ENCODE results near the gene LMAN2. TPM values are rescaled to one million over a fixed set of nuclear protein-coding genes. Genes with fewer than 3 reads are reported as not detected.

Gene LMAN2
- total RNA-seq, 2 donors from 2014 or later: 96.7 to 108 TPM

- Mint-ChIP-seq H3K27ac (peak overlapping the region in 1 of 2 donors; percentile 84), H3K36me3 (no peaks in the 10 kb centered on the region), H3K9me3 (no peaks in the 10 kb centered on the region)
- ATAC-seq (no peak), DNase-seq (ENCODE audit: low spot score in 2 of 2) (no peak)
Observed at GRCh38 chr5:177328545-177329231, 22.8 kb downstream of the LMAN2 start.

- peak overlapping the region; percentile 82 to 84 for H3K27ac Mint-ChIP-seq
- peak; percentile 88 to 90 for ATAC-seq
Observed at GRCh38 chr5:177327539-177328522, 23.6 kb downstream of the LMAN2 start.

GRCh38 chr5:177325868-177326381 lies 25.5 kb downstream of the LMAN2 start:
- Mint-ChIP-seq H3K27ac (peak overlapping the region in 1 of 2 donors; percentile 12), H3K9me3 (no peaks in the 10 kb centered on the region)
- no peak for ATAC-seq

More at GRCh38 chr5:177327539-177328522, 23.6 kb downstream of the LMAN2 start:
- no peak for DNase-seq (ENCODE audit: low spot score in 2 of 2)
- Mint-ChIP-seq H3K9me3 (no peaks in the 10 kb centered on the region), H3K36me3 (no peaks in the 10 kb centered on the region)

GRCh38 chr5:177320879-177321278 lies 30.6 kb downstream of the LMAN2 start:
- H3K27ac Mint-ChIP-seq: no peak overlapping the region
- H3K36me3 Mint-ChIP-seq: no peaks in the 10 kb centered on the region
- H3K9me3 Mint-ChIP-seq: no peaks in the 10 kb centered on the region

More at GRCh38 chr5:177325868-177326381, 25.5 kb downstream of the LMAN2 start:
- no peak for DNase-seq (ENCODE audit: low spot score in 2 of 2)
- no peaks in the 10 kb centered on the region for H3K36me3 Mint-ChIP-seq

GRCh38 chr5:177319913-177320588 lies 31.4 kb downstream of the LMAN2 start:
- no peaks in the 10 kb centered on the region for H3K36me3 Mint-ChIP-seq
- H3K27ac Mint-ChIP-seq: no peak overlapping the region
- DNase-seq (ENCODE audit: low spot score in 2 of 2): no peak
- peak in 1 of 2 donors; percentile 81 for ATAC-seq
- no peaks in the 10 kb centered on the region for H3K9me3 Mint-ChIP-seq

More at GRCh38 chr5:177320879-177321278, 30.6 kb downstream of the LMAN2 start:
- no peak for ATAC-seq
- no peak for DNase-seq (ENCODE audit: low spot score in 2 of 2)

GRCh38 chr5:177317959-177318377 lies 33.5 kb downstream of the LMAN2 start:
- ATAC-seq (peak; percentile 59 to 60), DNase-seq (ENCODE audit: low spot score in 2 of 2) (peak in 1 of 2 donors; percentile 77)
- Mint-ChIP-seq H3K9me3 (no peaks in the 10 kb centered on the region), H3K36me3 (no peaks in the 10 kb centered on the region), H3K27ac (no peak overlapping the region)

GRCh38 chr5:177316005-177316404 lies 35.5 kb downstream of the LMAN2 start:
- peak overlapping the region in 1 of 2 donors; percentile 76 for H3K27ac Mint-ChIP-seq

GRCh38 chr5:177315411-177315810 lies 36.1 kb downstream of the LMAN2 start:
- no peak for ATAC-seq
- H3K36me3 Mint-ChIP-seq: peaks cover 7 to 11% of the 10 kb centered on the region in 2 donors
- no peak overlapping the region for H3K27ac Mint-ChIP-seq
- DNase-seq (ENCODE audit: low spot score in 2 of 2): no peak
- no peaks in the 10 kb centered on the region for H3K9me3 Mint-ChIP-seq

More at GRCh38 chr5:177316005-177316404, 35.5 kb downstream of the LMAN2 start:
- DNase-seq (ENCODE audit: low spot score in 2 of 2) (no peak), ATAC-seq (no peak)
- Mint-ChIP-seq H3K36me3 (peaks cover 2 to 6% of the 10 kb centered on the region in 2 donors), H3K9me3 (no peaks in the 10 kb centered on the region)

GRCh38 chr5:177314376-177315342 lies 36.8 kb downstream of the LMAN2 start:
- ATAC-seq (no peak), DNase-seq (ENCODE audit: low spot score in 2 of 2) (no peak)
- Mint-ChIP-seq H3K27ac (no peak overlapping the region), H3K9me3 (no peaks in the 10 kb centered on the region), H3K36me3 (peaks cover 7 to 14% of the 10 kb centered on the region in 2 donors)

- Mint-ChIP-seq H3K9me3 (no peaks in the 10 kb centered on the region), H3K36me3 (peaks cover 11 to 15% of the 10 kb centered on the region in 2 donors), H3K27ac (no peak overlapping the region)
- DNase-seq (ENCODE audit: low spot score in 2 of 2) (no peak), ATAC-seq (no peak)
Observed at GRCh38 chr5:177313561-177314259, 37.8 kb downstream of the LMAN2 start.

GRCh38 chr5:177312649-177313181 lies 38.8 kb downstream of the LMAN2 start:
- ATAC-seq (peak; percentile 35 to 67), DNase-seq (ENCODE audit: low spot score in 2 of 2) (peak in 1 of 2 donors; percentile 64)
- no peaks in the 10 kb centered on the region for H3K9me3 Mint-ChIP-seq
- H3K27ac Mint-ChIP-seq: peak overlapping the region; percentile 88 to 90
- peaks cover 13 to 15% of the 10 kb centered on the region in 2 donors for H3K36me3 Mint-ChIP-seq

- DNase-seq (ENCODE audit: low spot score in 2 of 2): peak; percentile 96 to 99
- H3K36me3 Mint-ChIP-seq: peaks cover 14 to 15% of the 10 kb centered on the region in 2 donors
- H3K27ac Mint-ChIP-seq: peak within 1 kb of the TSS; percentile 89 to 90
- peak; percentile 85 to 88 for ATAC-seq
- H3K9me3 Mint-ChIP-seq: no peaks in the 10 kb centered on the region
Observed at GRCh38 chr5:177311723-177312648, 39.5 kb downstream of the LMAN2 start, which contains the start of gene MXD3. TSS of gene MXD3 (minus strand) at chr5:177311898. CDS start at chr5:177311830, 68 bp downstream.

- DNase-seq (ENCODE audit: low spot score in 2 of 2) (no peak), ATAC-seq (no peak)
- H3K27ac Mint-ChIP-seq: peak overlapping the region in 1 of 2 donors; percentile 90
Observed at GRCh38 chr5:177311392-177311722, 40.1 kb downstream of the LMAN2 start.

More at GRCh38 chr5:177311392-177311722, 40.1 kb downstream of the LMAN2 start:
- no peaks in the 10 kb centered on the region for H3K9me3 Mint-ChIP-seq
- peaks cover 15 to 20% of the 10 kb centered on the region in 2 donors for H3K36me3 Mint-ChIP-seq
